HG03378 (cell line): ENCODE results near the gene EXOSC5.
"Not testable (repeated sequence)": the region's sequence is repeated elsewhere in the genome, so short reads cannot be mapped to it uniquely, and the experiment has no call there.

Source experiments
- ATAC-seq: cut with Tn5 transposase; IDR thresholded peaks from one replicate; pipeline ENCODE4 v1.9.1; 2021; ENCODE audit warnings: mild to moderate bottlenecking, moderate library complexity; ENCODE audit not compliant: unreplicated experiment

The EXOSC5 gene

DNA sequence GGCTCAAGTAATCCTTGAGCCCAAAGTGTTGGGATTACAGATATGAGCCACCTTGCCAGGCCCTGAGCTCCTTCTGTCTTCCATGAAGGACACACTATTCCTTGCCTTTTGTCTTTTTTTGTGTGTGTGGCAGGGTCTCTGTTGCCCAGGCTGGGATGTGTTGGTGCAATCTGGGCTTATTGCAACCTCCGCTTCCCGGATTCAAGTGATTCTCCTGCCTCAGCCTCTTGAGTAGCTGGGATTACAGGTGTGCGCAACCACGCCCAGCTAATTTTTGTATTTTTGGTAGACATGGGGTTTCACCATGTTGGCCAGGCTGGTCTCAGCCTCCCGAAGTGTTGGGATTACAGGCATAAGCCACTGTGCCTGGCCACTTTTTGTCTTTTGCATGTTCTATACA, 11.7 kb upstream of the EXOSC5 start:
- not testable (repeated sequence) for ATAC-seq

GRCh38 chr19:41408256-41408655, 11.1 kb upstream of the EXOSC5 start:
- ATAC-seq = no peak

GRCh38 chr19:41407271-41407670, 10.1 kb upstream of the EXOSC5 start:
- no peak for ATAC-seq

DNA sequence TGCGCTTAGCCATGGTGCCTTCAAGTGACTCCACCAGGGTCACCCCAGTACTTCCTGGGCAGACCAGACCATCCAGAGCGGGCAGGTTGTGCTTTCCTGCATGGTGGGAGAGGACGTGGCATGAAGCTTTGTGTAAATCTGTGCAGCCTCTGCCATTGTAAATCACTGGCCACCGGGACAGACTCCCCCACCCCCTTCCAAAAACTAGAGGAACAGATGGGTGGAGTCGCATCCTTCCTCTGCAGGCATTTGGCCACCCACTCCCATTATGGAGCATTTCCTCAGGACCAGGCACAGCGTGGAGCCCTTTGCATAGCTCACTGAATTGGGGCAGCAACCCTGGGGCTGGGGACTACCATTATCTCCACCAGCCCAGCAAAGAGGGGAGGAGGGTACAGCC, 8.6 kb upstream of the EXOSC5 start:
- ATAC-seq = no peak

DNA sequence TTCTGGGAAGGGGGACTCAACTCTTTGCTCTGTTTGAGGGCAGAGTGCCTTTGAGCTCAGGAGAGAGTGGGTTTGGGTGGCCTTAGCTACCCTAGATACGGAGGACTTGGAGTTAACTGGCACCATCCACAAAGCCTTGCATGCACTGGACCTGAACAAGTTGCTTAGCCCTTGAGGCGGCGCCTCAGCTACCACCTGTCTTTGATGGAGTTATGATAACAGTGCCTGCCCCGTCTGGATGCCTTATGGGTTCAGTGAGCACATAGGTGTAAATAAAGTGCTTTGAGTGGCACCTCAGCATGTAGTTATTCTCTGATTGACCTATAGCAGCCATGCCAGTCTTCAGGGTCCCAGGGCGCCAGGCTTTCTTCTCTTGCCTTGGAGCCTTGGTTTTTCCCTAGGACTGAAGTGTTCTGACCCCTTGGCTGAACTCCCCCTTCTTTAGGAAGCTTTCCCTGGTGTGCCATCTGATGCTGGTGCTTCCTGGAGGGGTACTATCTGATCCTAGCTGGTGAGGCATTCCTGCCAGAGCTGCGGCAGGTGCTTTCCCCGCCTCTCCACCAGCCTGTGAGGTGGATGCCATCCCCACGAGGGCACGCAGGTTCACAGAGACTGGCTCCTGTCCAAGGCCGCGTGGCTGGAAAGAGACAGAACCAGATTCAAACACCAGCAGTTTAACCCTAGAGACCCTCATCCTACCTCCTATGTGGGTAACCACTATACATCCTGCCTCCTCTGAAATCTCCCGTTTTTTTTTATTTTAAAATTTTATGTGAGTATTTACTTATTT, 6.2 kb upstream of the EXOSC5 start:
- no peak for ATAC-seq

DNA sequence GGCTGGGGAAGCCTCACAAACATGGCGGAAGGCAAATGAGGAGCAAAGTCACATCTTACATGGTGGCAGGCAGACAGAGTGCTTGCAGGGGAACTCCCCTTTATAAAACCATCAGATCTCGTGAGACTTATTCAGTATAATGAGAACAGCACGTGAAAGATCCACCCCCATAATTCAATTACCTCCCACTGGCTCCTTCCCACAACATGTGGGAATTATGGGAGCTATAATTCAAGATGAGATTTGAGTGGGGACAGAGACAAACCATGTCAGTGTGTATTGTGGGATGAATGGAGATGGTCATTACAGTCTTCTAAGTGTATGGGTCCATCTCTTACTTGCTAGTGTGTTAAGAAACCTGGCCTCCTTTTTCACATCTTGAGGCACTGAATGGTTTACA, 4.9 kb upstream of the EXOSC5 start:
- ATAC-seq = no peak

GRCh38 chr19:41401483-41401882, 4.3 kb upstream of the EXOSC5 start:
- ATAC-seq = no peak

DNA sequence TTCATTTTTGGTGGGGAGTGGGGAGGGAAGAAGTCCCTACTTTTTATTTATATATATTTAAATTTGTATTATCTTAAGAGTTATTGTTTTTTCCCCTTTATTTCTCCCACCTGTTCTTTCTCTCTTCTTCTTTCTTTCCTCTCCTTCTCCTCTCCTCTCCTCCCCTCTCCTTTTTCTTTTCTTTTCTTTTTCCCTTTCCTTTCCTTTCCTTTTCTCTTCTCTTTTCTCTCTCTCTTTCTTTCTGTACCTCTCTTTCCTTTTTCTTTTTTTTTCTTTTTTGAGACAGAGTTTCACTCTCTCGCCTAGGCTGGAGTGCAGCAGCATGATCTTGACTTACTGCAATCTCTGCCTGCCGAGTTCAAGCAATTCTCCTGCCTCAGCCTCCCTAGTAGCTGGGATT, 2.4 kb upstream of the EXOSC5 start:
- no peak for ATAC-seq

- no peak for ATAC-seq
Measured at GRCh38 chr19:41399091-41399490, 1.9 kb upstream of the EXOSC5 start.

GRCh38 chr19:41398598-41398997, 1.4 kb upstream of the EXOSC5 start:
- ATAC-seq = no peak

DNA sequence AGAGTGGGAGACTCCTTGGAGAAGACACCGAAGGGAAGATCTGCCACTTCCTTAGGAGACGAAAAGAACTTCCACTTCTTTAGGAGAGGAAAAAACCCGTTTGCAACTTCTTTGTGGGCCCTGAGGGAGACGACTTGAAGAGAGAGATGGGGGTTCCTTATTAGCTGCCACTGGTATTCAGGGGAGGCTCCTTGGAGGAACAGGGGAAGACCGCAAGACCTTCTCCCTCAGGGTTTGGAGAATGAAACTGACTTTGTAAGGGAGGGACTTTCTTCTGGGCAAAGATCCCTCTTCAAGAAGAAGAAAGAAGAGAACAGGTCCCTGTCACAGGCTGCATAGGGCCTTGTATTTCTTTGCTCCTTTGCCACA, 875 bp upstream of the EXOSC5 start:
- no peak for ATAC-seq

- ATAC-seq = no peak
Measured at GRCh38 chr19:41395355-41395754, 1.8 kb downstream of the EXOSC5 start.

DNA sequence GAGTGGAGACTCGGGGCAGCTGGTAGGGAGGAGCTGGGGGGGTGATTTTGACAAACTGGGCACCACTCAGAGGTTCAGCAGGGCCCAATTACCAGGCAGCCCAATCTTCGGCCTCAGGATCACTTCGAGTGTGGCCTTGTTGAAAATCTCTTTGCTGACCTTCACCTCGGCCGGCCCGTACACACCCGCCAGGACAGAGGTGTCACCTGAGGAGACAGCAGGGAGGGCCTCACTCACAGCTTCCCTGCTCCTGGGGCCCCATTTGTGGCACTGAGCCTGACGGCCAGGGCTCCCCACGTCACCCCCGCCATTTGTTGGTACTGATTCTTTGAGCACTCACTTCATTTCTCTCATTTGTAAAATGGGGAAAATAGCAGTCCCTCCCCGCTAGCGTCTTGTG, 4.4 kb downstream of the EXOSC5 start:
- ATAC-seq = no peak

- ATAC-seq = no peak
Measured at GRCh38 chr19:41391618-41392017, 5.5 kb downstream of the EXOSC5 start.

GRCh38 chr19:41386442-41386841, 10.7 kb downstream of the EXOSC5 start:
- no peak for ATAC-seq

DNA sequence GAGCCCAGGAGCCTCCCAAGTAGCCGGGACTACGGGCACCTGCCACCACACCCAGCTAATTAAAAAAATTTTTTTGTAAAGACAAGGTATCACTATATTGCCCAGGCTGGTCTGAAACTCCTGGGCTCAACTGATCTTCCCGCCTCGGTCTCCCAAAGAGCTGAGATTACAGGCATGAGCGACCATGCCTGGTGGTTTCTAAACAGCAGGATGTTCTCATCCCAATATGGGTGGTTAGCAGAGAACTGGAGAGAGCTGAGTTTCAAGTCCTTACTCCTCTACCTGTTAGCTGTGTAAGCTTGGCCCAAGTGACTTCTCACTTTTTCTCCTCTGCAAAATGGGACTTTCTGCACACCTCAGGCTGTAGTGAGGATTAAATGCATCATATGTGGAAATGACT, 12.8 kb downstream of the EXOSC5 start:
- ATAC-seq = no peak

DNA sequence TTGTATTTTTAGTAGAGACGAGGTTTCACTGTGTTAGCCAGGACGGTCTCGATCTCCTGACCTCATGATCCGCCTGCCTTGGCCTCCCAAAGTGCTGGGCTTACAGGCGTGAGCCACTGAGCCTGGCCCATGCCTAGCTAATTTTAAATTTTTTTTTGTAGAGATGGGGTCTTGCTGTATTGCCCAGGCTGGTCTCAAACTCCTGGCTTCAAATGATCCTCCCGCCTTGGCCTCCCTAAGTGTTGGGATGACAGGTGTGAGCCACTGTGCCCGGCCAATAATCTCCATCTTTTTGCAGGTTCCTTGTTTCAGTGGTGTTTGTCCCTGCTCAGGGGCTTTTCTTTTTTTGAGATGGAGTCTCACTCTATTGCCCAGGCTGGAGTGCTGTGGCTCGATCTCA, 15.6 kb downstream of the EXOSC5 start:
- ATAC-seq = not testable (repeated sequence)

- ATAC-seq = no peak
Measured at GRCh38 chr19:41377977-41378709, 19.0 kb downstream of the EXOSC5 start.

DNA sequence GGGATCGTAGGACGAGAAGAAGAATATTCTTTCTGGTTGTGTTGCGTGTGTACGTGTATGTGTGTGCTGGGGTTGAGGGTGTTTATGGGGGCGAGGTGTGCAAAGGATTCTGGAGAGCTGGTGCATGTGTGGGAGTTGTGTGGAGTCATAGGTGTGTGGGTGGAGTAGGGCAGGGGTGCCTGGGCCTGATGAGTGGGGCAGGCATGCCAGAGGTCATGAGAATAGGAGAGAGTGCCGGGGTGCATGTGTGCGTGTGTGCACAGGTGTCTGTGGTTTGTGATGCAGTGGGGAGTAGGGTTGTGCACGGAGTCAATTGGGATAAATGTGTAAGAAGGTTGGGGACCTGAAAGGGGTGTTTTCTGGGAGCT, 20.2 kb downstream of the EXOSC5 start:
- no peak for ATAC-seq

GRCh38 chr19:41376241-41376997, 20.7 kb downstream of the EXOSC5 start, which contains the start of gene TMEM91:
TSS of gene TMEM91 (plus strand) at chr19:41376533. CDS start at chr19:41378310, 1,777 bp downstream.
- no peak for ATAC-seq

- no peak for ATAC-seq
Measured at GRCh38 chr19:41373993-41374392, 23.2 kb downstream of the EXOSC5 start.

DNA sequence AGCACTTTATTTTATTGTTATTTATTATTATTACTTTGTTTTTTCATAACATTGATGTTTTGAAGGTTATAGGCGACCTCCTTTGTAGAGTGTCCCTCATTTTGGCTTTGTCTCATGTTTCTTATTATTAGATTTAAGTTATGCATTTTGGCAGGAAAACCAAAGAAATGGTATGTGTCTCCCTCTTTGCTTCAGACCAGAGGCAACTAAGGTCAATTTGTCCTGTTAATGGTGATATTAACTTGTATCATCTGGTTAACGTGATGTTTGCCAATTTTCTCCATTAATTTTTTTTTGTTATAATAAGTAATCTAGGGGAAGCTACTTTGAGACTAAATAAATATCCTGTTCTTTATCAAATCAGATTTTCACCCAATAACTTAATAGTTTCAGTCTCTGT, 24.7 kb downstream of the EXOSC5 start:
- no peak for ATAC-seq
